Brain pericyte (primary cell): ENCODE measurements around the gene PANK4.

Source experiments
- DNase-seq: peaks from one replicate; pipeline ENCODE4 v3.0.0-alpha.2; 2012; ENCODE audit warnings: low read depth, low spot score

The PANK4 gene

DNA sequence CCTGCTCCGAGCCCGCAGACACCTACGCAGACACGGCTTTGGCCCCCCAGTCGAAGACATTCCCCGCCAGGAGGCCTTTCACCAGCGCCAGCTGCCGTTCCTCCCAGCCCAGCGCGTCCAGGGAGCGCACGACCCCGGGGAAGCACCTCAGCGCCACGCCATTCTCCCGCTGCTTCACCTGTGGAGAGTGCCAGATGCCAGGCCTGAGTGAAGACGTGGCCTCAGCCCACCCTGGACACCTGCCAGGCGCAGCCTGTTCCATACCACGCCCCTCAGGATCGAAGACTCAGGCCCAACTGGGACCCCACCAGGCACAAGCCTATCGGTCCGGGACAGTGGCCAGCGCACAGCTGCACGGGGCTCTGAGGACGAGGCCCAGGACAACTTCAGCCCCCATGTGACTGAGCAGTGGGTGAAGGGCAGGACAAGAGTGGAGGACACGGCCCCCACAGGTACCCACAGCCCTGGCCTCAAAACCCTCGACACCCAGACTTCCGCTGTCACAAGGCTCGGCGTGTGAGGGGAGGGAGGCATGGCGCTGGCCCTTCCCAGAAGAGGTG is 13.5 kb downstream of the PANK4 start:
- DNase-seq = no peak

DNA sequence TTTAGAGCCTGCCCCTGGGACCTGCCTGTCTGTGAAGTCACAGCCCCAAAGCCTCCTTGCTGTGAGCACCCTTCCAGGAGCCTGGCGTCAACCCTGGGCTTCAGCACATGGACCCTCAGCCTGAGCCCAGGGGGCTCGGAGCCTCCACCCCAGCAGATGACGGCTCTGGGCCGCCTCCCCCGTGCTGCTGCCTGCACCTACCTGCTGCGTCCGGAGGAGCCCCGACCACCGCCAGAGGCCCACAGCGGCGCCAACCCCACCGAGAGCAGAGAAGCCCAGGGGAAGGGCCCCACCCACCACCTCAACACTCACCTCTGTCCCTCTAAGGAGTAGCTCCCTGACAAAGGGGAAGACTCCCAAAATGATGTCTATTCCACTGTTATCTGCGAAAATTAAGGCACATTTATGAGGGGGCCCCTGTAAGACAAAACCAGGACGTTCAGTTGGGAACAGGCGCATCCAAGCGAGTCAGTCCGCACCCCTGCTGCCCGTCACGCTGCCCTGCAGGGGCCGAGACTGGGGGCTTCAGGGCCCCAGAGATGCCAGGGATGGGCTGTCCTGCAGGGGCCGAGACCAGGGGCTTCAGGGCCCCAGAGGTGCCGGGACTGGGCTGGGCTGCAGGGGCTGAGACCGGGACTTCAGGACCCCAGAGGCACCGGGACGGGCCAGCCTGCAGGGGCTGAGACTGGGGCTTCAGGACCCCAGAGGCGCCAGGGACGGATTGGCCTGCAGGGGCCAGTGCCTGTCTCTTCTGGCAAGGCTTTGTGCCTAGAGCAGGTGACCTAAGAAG is 15.8 kb downstream of the PANK4 start:
- no peak for DNase-seq

DNA sequence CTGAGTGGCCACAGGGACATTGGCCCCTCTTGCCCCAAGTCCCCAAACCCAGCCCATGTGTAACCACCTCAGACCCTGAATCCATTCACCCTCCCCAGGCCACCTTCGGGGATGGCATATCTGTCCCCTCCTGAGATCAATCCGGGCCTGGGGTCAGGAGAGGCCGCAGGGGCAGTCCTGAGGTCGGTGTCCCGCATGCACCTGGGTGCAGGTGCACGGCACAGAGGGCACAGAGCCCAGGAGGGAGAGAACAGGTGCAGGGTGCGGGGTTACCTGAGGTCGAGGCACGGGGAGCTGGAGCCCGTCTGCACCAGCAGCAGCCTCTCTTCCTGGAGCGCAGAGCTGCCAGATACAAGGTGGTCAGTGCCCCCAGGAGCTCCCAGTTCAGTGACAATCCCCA is 16.8 kb downstream of the PANK4 start:
- no peak for DNase-seq

DNA sequence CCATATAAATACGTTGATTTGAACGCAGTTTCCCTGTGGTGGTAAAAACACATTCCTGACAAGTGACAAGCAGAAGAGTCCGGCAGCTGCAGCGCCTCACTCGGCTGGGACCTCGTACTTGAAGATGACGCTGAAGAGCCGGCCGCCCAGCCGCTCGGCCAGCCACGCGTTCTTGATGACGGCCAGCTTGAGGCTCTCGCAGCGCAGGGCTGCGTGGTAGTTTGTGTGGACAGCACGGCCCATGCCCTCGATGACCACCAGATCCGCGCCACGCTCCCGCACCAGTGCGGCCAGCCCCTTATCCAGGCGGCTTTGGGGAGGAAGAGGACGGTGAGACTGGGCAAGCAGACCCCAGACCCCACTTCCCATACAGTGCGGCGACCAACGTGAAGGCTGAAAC is 17.6 kb downstream of the PANK4 start:
- DNase-seq = no peak

DNA sequence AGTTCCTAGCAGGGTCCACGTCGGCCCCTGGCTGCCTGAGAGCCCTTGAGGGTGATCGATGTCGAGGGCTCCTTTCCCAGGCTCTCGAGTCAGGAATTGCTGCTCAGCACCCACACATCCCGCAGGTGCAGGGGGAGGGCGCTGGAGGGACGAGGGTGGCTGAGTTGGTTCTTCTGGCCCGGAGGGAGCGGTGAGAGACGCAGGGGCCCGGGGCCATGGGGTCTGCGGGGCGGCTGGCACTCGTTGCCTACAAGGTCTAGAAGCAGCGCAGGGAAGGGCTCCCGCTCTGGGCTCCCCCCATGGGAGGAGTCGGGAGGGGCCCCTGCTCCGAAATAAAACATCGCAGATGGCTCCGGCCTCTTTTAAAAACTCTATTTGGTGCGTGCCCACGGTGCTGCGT is 18.2 kb downstream of the PANK4 start:
- no peak for DNase-seq

DNA sequence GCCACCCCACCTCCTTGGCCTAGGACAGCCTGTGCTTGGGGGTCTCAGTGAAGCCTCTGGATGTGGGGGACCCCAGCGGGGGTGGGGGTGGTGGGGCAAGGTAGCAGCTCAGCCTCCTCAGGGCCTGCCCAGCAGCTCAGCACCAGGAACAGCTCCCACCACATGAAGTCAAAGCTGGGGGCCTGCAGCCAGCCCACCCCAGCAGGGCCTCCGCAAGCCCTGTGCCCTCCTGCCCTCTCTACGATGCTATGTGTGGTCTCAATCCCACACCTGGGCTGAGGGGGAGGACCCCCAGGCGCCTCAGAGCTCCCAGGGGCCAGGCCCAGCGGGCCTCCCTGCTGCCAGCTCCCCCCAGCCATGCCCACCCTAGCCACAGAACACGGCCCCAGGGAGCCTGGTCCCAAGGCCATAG is 18.6 kb downstream of the PANK4 start:
- DNase-seq = no peak

DNA sequence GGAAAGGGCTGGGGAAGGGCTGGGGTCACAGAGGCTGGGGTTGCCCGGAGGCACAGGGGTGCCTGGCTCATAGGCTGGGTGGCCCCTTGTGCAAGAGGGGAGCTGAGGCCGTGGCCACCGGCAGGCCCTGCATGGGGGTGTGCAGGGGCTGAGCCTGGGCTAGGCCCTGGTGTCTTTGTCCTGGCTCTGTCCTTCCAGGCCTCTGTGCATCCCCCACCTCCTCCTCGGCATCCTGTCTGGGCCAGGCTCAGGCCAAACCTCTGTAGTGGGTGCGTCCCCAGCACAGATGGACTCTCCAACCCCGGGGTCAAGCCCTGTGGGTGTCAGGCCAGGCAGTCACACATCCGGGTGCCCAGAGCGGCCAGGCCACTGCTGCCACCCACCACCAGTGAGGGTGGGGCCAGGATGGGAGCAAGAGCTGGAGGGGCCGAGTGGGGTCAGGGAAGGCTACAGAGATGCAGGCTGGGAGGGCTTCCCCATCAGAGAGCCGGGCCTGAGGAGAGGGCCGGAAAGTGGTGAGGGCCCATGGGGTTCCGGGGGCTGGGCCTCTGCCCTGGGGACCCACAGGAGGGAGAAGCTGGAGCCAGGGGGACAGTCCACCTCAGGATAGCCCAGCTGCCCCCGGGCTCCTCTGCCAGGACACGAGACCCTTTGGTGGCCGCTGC is 19.4 kb downstream of the PANK4 start:
- DNase-seq = no peak

DNA sequence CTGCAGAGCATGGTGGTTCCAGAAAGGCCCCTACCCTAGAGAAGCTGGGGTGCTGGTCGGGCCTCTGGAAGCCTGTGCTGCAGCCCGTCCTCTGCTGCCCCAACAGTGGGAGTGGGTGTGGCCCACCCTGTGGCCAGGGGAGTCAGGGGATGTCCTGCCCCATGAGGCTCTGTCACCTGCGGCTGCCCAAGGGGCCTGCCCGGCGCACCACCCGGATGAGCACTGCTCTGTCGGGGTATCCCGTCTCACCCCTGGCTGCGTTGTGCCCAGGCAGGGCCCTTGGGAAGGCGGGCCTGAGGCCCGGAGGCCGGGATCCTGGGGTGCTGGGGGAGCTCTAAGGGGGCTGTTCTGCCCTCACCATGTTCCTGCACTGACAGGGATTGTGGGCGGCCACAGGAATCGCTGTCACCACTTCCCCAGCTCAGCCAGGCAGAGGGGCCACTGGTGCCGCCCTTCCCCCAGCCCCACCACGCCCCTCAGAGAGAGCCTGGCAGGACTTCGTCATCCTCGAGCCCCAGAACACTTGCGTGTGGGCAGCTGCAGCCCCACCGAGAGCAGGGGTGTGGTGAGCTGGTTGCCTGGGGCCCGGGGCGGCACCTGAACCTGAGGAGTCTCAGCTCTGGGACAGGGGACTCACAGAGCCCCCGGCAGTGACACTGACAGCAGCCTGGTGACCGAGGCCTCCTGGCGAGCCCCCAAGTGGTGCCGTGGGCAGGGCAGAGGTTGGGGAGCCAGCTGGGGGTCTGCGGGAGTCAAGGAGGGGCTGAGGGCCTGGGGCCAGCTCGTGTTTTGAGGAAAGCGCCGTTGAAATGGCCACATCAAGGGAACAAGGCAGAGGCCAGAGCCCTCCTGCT is 20.2 kb downstream of the PANK4 start:
- DNase-seq = no peak

DNA sequence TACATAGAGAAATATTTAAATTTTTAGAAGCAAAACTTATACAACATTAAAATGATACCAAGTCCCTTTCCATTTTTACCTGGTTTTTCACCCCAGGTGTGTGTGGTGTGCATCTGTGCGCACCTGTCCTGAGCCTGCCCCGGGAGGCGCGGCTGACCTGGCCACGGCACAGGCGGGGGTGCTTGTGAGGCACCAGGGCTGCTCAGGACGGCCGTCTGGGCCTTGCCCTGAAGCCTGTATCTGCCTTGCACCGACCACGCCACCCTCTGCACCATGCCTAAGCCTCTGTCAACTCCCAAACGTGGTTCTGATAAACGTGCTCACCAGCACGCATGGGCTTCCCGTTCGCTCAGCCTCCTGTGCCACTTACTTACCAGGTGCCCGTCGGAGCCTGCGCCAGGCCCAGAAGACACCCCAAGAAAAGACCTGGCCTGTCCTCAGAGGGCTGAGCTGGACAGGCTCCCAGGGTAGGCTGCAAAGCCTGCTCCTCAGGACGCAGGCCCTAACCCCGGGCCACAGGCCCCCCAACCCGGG is 20.9 kb downstream of the PANK4 start:
- DNase-seq = no peak

DNA sequence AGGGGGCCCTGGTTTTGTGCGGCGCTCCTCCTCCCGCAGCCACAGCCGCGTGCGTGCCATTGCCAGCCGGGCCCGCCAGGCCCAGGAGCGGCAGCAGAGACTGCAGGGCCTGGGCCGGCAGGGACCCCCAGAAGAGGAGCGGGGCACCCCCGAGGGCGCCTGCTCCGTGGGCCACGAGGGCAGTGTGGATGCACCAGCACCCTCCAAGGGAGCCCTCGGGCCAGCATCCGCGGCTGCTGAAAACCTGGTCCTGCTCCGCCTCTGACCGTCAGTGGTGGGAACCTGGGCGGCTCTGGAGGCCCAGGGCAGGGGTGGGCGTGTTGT is 21.5 kb downstream of the PANK4 start:
- no peak for DNase-seq

DNA sequence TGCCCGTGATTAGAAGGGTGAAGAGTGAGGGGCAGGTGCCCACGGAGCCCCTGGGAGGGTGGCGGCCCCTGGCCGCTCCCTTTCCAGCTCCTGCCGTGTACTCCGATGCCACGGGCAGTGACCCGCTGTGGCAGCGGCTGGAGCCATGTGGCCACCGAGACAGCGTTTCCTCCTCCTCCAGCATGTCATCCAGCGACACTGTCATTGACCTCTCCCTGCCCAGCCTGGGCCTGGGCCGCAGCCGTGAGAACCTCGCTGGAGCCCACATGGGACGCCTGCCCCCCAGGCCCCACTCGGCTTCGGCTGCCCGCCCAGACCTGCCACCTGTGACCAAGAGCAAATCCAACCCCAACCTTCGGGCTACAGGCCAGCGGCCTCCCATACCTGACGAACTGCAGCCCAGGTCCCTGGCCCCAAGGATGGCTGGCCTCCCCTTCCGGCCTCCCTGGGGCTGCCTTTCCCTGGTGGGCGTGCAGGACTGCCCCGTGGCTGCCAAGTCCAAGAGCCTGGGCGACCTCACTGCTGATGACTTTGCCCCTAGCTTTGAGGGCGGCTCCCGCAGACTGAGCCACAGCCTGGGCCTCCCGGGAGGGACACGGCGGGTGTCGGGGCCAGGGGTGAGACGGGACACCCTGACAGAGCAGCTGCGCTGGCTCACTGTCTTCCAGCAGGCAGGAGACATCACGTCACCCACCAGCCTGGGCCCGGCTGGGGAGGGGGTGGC is 22.0 kb downstream of the PANK4 start:
- DNase-seq = no peak

DNA sequence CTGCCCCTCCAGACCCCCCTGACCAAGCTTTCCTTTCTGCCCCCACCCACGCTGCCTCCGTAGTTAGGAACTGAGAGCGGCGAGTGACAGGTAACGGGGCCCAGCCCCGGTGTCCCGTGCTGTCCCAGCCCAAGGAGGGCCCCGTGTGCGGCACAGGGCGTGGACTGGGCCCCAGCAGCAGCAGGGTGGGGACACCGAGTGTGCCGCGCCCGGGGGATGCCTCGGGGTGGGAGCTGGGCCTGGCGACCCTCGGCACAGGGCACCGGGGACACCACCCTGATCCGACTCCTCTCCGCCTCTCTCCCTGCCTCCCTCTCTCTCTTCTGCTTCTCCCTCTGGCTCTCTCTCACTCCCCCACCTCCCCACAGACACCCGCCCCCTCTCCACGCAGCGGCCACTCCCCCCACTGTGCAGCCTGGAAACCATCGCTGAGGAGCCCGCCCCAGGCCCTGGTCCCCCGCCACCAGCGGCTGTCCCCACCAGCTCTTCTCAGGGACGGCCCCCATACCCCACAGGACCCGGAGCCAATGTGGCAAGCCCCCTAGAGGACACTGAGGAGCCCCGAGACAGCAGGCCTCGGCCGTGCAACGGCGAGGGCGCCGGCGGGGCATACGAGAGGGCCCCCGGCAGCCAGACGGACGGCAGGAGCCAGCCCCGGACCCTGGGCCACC is 22.7 kb downstream of the PANK4 start:
- DNase-seq = no peak

DNA sequence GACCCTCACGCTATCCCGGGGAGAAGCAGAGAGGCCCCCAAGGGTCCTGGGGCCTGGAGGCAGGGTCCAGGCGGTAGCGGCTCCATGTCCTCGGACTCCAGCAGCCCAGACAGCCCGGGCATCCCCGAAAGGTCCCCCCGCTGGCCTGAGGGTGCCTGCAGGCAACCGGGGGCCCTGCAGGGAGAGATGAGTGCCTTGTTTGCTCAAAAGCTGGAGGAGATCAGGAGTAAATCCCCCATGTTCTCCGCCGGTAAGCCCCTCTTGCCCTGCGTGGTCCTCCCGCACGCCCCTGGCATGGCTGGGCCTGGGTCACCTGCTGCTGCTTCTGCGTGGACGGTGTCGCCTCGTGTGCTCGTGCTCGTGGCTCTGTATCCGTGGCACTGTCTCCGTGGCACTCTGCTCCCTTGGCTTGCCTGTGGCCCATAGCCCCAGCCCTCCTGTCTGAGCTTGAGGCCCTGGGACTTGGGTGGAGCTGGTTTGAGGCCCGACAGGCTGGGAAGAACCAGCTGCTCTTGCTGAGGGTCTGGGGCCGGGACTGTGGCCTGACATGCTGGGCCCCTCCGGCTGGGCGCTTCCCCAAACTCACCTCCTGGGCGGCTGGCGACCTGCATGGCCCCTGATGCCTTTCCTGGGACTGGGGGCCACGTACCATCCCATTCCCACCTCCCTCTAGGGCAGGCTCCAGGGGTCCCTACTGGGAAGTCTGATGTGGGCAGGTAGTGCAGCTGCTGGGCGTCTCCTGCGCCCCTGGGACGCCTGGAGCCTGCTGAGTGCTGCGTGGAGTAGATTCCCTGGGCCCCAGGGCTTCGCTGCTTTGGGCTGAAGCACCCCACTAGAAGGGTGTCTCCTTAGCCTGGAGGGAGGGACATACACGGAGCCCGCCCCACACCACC is 23.5 kb downstream of the PANK4 start:
- DNase-seq = no peak

DNA sequence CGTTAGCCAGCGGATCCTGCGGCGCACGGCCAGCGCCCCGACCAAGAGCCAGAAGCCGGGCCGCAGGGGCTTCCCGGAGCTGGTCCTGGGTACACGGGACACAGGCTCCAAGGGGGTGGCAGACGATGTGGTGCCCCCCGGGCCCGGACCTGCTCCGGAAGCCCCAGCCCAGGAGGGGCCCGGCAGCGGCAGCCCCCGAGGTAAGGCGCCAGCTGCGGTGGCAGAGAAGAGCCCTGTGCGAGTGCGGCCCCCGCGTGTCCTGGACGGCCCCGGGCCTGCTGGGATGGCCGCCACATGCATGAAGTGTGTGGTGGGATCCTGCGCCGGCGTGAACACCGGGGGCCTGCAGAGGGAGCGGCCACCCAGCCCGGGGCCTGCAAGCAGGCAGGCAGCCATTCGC is 24.2 kb downstream of the PANK4 start:
- DNase-seq = no peak

DNA sequence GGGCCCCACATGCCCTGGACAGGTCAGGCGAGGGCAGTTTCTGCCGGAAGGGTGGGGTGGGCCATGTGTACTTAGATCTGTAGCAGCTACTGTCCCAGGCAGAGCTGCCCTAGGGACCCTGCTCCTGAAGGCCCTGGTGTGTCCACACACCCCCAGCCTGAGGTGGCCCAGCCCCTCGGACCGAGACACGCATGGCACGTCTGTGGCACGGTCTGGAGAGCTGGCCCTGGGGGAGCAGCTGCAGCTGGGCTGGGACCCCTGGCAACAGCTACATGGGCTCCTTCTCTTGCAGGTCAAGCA is 24.6 kb downstream of the PANK4 start:
- DNase-seq = no peak

DNA sequence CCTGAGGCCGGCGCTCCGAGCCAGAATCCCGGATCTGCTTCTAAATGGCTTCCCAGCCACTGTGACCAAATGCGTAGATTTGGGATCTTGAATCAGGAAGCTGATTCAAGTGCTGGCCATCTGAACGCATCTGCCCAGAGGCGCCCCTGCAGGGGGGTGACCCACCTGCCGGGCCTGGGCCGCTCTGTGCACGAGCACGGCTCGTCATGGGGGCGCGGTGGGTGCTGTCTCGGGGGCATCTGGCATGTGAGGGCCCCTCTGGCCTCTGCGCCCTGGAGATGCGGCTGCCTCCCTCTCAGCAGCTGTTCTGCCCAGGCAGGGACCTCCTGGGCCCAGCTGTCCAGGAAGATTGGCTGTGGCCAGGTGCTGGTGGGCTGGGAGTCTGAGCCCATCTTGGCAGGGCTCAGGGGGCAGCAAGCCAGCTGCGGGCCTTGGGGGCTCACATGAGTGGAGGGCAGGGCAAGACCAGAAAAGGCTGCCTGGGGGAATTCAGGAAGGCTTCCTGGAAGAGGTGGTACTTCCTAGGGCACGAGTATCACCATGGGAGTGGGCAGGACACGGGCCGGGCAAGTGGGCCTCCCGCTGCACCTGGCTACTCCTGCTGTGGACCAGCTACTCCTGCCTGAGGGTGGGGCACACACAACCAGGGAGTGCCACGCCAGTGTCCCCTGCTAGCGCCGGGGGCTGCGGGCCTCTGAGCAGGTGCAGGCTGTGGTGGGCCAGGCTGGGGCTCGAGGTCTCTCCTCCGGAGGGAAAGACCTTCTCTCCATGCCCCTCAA is 25.2 kb downstream of the PANK4 start:
- no peak for DNase-seq

DNA sequence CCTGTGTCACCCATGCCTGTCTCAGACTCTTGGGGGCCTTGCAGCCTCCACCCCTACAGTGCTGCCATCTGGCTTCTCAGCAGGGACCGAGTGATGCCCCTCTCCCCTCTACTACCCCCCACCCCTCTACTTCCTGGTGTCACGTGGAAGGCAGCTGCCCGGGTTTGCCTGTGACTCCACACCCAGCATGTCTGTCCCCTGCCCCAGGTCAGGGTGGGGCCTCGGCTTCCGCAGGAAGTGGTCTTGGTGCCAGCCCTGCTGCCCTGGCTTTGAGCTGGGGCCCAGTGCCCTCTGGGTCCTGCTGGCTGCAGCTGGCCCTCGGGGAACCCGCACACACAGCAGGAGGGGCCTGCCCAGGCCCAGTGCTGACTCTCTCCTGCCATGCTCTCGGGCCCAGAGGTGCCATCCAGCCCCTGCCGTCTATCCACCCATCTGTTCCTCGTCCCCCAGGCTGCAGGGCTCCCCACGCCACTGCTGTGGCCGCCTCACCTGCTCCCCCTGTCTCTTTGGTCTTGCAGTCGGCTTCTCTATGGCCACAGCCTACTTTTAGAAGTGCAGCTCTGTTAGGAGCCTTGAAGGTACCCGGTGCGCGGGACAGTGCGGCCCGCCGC is 26.3 kb downstream of the PANK4 start:
- no peak for DNase-seq

DNA sequence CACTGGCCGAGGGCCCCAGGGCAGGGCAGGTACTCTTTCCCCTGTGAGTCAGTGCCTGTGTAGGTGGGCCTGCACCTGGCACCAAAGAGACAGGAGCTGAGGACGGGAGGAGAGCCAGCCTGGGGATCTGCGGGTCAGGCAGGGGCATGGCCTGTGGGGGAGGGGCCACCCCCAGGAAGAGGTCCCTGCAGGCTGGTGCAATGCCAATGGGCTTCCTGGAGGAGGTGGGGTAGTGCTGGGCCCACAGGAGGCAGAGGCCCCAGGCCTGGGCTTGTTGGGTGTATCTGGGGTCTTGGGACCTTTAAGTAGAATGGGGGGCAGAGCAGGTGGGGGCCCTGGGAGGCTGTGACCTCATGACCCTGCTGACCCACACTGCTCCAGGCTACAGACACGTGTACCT is 27.1 kb downstream of the PANK4 start:
- DNase-seq = no peak

DNA sequence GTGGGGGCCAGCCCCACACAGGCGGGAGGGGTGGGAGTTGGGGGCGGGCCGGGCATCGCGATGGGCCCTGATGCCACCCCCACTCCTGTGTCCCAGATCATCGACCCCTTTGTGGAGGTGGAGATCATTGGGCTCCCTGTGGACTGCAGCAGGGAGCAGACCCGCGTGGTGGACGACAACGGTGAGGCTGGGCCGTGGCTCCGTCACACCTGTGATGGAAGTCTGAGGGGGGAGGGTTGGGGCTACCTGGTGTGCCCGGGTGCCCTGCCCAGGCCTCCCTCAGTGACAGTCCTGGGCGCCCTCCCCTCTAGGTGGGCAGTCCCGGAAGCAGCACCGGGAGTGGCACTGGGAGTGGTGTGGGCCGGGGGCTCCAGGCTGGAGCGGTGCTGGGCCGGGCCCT is 27.7 kb downstream of the PANK4 start:
- no peak for DNase-seq
